GM21619 (cell line): ENCODE data around the gene NT5DC1.

Experiments
- ATAC-seq: cut with Tn5 transposase; IDR thresholded peaks from one replicate; pipeline ENCODE4 v1.9.1; 2021; ENCODE audit not compliant: unreplicated experiment

Gene NT5DC1

DNA sequence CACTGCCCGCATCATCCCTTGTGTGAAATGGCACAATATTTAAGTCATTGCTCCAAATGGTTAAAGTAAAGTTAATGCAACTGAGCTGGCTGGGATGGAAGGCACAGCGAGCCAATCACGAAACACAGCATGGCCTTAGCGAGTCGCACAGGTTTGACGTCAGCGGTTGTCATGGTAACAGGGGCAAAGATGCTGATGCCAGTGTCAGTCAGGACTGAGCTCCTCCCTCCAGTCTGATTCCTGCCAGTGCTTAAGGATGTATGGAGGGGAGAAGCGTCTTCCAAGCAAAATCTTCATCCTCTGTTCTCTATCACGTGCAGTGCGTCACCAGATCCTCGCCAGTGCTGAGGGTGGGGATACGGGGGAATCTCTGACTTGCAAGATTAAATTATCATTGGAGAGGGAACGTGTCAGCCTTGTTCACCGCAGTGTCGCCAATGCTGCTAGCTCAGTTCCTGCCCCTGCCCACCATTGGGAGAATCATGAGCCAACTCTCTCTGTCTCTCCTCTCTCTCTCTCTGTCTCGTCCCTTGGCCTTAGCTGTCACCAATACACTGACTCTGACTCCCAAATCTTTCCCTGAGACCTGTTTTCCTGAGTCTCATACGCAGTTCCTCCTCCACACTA lies 128.7 kb downstream of the NT5DC1 start:
- ATAC-seq, result no peak

DNA sequence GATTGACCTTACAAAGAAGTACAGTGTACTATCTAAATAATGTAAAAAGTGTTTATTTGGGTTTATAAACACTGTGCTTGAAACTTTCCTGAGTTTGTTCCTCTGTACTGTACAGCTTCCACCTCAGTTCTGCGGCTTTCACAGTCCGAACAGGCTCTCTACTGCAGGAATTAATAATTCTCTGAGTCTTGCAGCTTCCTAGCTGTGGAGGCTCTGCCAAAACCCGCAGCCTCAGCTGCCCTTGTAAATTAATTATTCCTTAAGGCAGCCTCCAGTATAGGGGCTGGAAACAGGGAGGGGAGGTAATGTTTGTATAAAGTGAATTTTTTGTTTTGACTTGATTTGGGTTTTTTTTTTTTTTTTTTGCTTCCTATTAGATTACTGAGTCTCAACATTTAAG lies 134.0 kb downstream of the NT5DC1 start:
- ATAC-seq, result no peak

DNA sequence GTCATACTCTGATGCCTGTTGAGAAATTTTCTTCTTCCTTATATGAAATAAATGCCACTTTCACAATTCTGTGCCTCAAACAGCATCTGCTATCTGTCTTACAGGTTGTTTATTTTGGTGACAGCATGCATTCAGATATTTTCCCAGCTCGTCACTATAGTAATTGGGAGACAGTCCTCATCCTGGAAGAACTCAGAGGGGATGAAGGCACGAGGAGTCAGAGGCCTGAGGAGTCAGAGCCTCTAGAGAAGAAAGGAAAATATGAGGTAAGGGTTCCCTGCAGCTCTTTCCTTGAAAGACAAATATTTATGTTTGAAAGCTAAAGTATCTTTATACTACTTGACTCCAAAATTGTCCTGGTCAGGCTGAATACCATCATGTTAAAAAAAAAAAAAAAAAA lies 137.4 kb downstream of the NT5DC1 start:
- ATAC-seq, result no peak

DNA sequence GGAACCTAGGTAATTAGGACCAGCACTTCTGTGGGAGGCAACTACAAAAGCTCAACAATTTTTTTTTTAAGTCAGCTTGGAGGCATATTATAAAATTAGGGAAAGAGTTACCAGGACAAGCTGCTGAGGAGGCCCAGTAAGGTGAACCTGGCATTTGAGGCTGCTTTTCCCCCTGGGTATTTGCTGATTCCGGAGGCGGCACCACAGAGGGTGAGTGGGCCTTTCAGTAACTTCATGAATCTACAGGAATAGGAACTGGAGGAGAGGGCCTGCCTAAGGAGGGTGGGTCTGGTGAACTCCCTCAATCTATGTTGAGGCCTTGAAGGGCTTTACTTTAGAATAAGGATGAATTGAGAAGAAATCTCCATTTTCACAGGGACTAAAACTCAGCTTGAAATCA lies 138.6 kb downstream of the NT5DC1 start:
- no peak for ATAC-seq

DNA sequence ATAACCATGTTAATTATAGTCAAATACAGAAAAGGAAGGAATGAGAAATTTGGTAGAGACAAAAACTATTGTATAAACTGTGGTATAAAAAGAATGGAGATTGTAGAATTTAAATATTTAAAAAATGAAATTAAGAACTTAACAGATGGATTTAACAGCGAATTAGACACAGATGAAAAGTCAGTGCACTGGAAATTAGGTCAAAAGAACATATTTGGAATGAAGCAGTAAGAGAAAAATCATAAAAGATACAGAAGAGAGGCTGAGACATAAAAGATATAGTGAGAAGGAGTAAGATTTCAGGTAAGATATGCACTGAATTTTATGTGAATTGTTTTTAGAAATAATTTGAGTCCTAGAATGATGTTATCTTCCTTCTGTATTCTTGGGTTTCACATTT lies 139.2 kb downstream of the NT5DC1 start:
- no peak for ATAC-seq

DNA sequence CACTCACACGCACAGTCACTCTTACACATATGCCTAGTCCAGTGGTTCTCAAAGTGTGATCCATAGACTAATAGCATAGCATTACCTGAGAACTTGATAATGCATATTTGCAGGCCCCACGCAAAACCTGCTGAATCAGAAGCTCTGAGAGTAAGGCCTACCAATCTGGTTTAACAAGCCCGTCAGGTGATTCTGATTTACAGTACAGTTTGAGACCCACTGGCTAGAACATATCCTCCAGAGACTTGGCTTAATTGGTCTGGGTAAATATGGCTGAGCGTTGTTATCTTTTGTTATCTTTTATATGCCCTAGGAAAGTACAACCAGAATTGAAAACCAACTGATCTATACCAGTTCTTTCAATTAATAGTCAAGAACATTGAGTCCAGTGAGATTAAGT lies 143.6 kb downstream of the NT5DC1 start:
- ATAC-seq, result no peak

DNA sequence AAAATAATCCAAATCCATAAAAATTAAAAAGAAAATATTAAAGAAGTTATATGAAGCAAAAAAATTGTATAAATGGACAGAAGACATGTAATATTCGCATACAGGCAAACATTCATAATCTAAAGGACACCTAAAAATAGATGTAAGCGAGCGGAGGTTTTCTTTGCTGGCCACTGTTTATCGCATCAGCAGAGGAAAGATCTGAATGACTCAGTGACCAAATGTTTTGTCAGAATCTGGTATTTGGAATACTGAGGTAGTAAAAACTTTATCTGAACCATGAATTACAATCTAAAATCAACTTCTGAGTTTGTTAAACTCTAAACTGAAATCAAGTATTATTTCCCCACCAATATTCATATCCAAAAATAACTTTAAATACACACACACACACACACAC lies 145.4 kb downstream of the NT5DC1 start:
- ATAC-seq, result no peak

DNA sequence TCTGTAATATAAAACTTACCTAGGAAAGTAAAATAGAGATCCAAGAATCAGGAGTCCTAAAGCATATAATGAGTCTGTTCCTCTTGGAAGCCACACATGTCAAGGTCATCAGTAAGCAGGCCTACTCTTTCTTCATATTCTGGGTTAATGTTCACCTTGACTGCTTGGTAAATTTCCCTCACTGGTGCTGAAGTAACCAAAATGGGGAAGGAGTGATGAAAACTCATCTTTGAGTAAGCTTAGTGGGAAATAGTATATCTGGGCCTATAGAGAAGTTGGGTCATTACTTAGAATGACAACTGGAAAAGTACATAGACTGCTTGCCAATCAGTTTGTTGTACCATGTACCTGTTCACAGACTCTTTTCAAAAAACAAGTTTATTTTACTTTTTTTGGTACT lies 146.6 kb downstream of the NT5DC1 start:
- ATAC-seq, result no peak

DNA sequence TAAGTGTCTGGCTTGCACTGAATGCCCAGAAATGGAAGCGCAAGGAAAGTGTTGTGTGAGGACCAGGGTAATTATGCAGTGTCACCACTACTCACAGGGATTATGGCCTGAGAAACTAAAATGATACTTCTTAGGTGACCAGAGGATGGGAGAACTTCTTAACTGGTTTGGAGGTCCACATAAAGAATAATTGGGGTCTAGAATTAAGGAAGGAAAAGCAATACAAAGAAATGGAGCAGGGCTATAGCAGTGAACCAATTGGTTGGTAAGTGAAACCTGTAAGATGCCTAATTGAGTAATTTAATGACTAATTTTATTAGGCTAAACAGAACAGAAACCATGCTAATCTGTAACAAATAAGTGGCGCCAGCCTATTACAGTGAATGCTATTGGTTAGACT lies 147.9 kb downstream of the NT5DC1 start:
- ATAC-seq, result no peak

DNA sequence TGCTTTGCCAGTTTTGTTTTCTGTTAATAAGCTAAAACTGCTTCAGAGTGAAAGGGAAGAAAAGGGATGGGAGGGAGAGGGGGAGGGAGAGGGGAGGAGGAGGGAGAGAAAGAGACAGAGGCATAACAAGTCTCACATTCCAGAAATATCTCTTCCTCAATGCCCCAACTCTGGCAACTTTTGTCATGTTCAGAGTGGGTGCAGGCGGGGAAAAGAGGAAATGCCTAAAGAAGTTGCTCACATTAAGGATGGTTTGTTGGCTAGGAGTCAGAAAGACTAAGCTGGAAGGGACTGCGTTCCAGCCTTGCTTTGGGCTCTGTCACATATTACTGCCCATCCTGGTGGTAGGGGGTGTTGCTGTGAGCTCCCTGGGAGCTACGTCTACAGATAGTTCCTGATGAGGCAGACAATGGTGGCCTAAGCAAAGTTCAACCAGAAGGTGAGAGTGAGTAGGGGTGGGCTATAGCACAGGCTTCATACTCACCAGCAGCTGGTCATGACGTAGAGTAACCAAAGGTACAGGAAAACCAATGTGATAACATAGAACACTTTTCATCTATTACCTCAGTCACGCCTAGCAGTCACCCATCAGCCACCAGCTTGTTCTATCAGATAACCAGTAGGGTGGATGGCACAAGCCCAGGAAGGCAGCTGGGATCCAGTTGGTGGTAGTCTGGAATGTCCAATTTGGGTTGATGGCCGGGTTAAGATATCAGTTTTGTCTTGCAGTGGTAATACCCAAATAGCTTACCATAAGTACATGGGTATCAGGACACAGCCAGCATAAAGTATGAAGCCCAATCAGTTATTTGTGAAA lies 151.1 kb downstream of the NT5DC1 start:
- no peak for ATAC-seq

DNA sequence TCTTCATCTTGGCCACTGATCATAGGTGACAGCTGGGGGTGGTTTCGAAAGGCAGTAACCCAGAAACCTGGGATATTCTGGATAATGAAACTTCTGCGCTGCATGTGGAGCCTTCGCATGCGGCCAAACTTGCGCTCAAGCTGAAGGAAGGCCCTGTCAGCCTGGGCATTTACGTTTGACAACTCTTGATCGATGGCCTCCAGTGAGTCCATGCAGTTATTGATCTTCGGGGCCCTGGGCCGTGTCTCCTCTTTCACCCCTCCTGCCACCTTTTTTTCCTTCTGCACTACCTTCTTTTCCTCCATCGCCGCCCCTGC lies 152.5 kb downstream of the NT5DC1 start:
- no peak for ATAC-seq

DNA sequence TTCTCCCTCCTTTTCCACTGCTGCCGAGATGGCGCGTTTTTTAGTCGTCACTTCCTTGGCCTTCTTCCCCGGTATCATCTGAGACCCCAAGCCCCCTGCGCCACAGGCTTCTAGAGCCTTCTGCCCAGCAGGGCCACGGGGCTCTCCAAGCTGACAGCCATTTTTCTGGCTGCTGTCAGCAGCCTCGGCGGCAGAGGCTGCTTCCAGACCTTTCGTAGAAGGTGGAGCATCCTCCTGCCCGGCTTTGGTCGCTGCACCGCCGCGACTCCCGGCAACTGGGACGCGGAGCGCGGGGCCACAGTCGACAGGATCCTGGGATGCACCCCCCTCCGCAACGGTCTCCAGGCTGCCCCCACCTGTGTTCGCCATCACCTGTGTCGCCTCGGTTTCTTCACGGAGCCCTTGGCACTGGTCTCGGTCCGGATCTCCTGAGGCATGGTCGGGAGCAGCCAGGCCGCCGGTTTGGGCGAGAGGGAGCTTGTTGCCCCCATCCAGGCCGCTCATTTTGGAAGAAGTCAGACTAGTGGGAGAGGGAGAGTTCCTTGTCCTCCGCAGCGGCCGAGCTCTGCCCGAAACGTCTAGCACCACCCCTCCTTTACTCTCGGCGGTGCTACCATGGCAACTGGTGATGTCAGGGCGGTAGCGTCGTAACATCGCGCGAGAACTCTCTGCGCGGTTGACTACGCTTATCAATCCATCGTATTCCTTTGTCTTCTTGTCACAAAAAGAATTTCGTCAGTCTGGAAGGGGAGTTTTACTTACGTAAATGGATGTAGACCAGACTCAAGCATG lies 153.0 kb downstream of the NT5DC1 start, which contains the start of gene TSPYL4:
TSS of gene TSPYL4 (minus strand) at position 571 of the 792 bp plus-strand sequence. CDS start at position 504, 67 bp downstream.
- peak; percentile 99 for ATAC-seq

DNA sequence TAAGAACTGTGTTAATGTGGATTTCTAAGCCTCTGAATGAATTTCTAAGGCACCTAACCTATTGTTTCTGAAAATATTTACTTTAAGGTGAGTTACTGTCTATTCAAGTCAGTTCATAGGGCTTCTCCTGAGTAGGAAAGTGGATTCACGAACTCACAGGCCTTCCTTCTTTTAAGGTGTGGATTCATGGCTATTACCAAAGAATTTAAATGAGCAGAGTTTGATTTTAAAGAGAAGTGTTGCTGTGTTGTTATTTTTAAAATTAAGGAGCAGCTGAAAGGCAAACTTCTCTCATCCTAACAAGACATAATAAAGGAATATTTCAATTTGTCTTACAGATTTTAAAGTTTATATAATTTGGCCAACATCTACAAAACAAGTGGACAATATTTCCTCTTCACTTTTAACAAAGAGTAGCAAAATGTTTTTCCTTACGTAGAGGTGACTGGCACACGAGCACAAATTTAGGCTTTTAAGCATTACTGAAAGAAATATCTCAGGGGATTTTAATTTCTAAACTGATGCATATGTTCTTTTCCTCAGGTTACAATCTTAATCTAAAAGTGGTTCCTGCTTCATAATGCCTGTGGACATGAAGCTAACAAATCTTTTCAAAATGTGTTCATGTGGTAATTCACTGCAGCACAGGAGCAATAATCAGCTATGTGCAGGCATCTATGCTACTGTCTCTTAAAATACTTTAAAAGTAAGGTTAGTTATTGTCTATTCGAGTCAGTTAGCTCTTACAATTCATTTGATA lies 153.8 kb downstream of the NT5DC1 start:
- peak; percentile 21 for ATAC-seq

DNA sequence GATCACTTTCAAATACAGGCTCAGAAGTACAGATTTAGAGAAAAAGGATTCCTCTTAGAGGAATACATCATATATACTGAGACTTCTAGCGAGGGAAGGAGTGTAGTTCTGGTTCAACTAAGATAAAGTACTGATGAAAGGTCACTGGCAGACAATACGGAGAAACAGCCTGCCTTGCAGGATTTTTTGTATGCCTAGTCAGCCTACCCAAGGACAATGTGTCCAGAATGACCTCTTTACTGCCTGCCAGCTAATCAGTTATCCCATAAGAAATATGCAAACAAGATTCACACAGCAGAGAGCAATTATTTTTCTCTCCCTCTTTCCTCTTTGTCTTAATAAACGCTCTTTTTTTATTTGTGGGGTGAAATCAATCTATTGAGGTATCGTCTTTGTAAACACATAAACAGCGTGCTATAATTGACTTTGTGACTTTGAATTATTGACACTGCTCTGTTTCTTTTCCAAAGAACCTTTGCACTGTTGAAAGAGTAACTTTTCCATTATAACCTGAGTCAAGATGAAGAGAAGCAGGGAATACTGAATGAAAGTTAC lies 154.7 kb downstream of the NT5DC1 start:
- no peak for ATAC-seq

DNA sequence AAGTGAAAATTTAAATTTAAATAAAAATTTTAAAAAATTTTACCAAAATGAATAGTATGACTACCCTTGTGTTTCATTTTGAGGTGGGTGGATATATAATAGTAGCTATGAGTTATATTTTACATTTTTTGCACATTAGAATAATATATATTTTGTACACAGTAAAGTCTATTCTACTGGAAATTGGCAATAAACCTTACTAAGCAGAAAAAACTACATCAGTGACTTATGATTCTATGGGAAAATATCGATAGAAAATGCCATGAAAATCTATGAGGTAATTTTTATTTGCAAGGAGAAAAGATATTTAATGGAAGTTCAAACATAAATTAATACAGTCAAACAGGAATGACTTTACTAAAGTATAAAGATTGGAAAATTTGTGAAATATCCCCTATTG lies 156.0 kb downstream of the NT5DC1 start:
- no peak for ATAC-seq

DNA sequence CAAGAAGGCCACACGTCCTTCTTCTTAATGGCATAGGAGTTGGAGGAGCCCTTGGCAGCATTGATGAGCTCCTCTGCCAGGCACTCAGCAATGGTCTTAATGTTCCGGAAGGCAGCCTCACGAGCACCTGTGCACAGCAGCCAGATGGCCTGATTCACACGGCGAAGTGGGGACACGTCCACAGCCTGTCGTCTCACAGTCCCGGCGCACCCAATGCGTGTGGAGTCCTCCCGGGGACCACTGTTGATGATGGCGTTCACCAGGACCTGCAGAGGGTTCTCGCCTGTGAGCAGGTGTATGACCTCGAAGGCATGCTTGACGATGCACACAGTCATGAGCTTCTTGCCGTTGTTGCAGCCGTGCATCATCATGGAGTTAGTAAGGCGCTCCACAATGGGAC lies 157.9 kb downstream of the NT5DC1 start:
- no peak for ATAC-seq

DNA sequence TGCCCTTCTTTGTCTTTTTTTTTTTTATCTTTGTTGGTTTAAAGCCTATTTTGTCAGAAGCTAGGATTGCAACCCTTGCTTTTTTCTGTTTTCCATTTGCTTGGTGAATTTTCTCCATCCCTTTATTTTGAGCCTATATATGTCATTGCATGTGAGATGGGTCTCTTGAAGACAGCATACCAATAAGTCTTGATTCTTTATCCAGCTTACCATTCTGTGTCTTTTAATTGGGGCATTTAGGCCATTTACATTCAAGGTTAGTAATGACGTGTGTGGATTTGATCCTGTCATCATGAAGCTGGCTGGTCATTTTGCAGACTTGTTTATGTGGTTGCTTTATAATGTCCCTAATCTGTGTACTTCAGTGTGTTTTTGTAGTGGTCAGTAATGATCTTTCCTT lies 162.7 kb downstream of the NT5DC1 start:
- no peak for ATAC-seq

DNA sequence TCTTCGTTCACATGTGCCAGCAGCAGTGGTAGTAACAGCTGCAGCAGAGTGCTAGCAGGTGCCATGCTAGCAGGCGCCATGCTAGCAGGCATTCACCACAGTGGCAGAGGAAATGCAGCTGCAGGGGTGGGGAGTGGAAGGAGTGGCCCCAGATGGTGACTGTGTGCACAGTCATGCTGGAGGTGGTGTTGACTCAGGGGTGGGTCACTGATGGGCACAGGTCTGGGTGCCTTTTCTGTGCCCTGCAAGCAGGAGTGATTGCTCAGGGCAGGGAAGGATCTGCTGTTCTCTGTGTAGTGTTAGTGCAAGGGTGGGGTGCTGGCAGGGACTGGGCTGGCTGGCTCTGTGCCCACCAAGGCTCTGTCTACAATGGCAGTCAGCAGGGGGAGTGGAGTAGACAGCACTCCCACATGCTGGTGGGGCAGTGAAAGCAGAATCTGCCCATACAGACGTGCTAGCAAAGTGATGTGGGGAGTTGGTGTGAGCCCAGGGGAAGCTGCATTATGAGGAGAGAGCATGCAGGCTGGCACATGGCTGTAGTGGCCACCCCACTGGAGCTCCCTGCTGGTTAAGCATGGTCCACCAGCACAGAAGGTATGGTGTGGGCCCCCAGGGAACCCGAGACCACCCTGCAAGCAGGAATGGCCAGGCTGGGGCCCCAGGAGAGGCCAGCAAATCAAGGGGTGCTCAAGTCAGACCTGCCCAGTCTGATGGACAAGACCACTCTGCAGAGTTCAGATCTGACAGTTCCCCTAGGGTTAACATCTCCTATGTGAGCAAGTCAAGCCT lies 164.6 kb downstream of the NT5DC1 start:
- no peak for ATAC-seq

DNA sequence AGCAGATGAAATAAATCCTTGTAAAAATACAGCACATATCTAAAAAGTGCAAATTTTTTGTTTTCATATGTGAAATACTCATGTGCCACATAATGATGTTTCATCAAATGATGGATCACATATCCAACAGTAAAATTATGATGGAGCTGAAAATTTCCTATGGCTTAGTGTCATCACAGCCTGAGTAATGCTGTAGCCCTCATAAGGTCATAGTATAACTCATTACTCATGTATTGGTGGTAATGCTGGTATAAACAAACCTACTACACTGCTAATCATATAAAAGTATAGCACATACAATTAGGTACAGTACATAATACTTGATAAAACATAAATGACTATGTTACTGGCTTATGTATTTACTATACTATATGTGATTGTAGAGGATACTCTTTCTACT lies 166.2 kb downstream of the NT5DC1 start:
- ATAC-seq, result no peak
